Stimulated activated CD4-positive, alpha-beta T cell treated with anti-CD3 and anti-CD28 coated beads, TNF-alpha, amount 100 ng/mL, for 48 hours (primary cell): ENCODE measurements around the gene CLECL1.
"Not testable (repeated sequence)": the region's sequence is repeated elsewhere in the genome, so short reads cannot be mapped to it uniquely, and the experiment has no call there.

ENCODE experiments used
- DNase-seq, 3 donors: peaks; one replicate each; pipeline ENCODE4 v3.0.0-alpha.2; 2020; ENCODE audit warnings: low read depth in 3 of 3

The CLECL1 gene

GRCh38 chr12:9751204-9752144 is 18.6 kb upstream of the CLECL1 start:
- DNase-seq, result peak in 1 of 3 donors; percentile 53

- DNase-seq, result no peak
Measured at GRCh38 chr12:9750276-9751203, 17.6 kb upstream of the CLECL1 start.

DNA sequence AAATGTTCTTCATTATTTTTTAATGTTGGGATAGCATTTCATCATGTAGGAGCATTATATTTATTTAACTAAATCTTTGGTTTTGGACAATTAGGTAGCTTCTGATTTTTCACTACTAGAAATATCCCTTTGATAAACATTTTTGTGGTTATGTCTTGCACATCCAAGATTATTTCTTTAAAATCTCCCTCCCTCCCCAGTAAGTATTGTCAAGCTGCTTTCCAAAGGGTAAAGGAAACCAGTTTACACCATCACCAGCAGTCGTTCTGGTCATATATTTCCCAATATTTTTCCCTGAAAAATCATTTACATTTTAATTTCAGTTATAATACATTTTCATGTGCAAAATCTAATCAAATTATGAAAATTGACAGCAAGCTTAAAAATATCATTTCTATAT is 16.7 kb upstream of the CLECL1 start:
- DNase-seq, result no peak

GRCh38 chr12:9745199-9745598 is 12.3 kb upstream of the CLECL1 start:
- DNase-seq, result no peak

DNA sequence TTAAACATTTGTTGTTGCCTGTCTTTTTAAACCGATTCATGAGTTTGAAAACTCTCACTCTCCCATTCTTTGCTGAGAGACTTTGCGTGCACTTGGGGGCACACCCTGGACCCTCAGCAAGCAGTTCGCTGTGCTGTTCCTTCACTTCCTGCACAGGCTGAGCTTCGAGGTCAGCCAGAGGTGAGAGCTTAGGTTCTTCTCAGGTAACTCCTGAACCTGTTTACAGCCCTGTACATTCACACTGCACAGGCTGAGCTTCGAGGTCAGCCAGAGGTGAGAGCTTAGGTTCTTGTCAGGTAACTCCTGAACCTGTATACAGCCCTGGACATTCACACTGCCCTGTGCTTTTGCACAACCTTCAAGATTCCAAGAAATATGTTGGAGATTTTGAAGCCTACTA is 9.8 kb upstream of the CLECL1 start:
- no peak for DNase-seq

- peak; percentile 46 to 67 (median 47) for DNase-seq
Measured at GRCh38 chr12:9741726-9742125, 8.8 kb upstream of the CLECL1 start.

DNA sequence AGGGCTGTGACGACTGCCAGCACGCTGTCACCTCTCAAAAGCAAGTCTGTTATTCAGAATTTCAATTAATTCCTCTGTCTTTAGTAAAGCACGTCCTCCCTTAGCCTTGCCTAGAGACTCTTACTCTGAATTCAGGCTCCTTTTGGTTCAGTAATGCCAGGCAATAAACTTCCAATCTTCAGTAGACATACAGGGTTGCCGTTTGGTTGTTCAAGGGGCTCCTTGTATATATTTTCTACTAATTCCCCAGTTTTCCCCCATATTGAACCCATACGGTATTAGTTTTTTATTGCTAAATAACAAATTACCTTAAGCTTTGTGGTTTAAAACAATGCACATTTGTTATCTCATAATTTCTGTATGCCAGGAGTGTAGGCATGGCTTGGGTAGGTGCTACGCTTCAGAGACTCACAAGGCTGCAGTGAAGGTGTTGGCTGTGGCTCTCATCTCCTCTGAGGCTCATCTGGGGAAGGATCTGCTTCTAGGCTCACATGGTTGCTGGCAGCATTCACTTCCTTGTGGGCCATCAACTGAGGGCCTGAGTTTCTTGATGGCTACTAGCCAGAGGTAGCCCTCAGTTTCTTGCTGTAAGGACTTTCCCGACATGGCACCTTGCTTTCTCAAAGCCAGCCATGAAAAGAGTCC is 7.3 kb upstream of the CLECL1 start:
- no peak for DNase-seq

DNA sequence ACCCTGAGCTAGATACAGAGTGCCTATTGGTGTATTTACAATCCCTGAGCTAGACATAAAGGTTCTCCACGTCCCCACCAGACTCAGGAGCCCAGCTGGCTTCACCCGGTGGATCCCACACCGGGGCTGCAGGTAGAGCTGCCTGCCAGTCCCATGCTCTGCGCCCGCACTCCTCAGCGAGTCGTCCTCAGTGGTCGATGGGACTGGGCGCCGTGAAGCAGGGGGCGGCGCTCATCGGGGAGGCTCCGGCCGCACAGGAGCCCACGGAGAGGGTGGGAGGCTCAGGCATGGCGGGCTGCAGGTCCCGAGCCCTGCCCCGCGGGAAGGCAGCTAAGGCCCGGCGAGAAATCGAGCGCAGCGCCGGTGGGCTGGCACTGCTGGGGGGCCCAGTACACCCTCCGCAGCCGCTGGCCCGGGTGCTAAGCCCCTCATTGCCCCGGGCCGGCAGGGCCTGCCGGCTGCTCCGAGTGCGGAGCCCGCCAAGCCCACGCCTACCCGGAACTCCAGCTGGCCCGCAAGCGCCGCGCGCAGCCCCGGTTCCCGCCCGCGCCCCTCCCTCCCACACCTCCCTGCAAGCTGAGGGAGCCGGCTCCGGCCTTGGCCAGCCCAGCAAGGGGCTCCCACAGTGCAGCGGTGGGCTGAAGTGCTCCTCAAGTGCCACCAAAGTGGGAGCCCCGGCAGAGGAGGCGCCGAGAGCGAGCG is 6.7 kb upstream of the CLECL1 start:
- not testable (repeated sequence) for DNase-seq

- not testable (repeated sequence) for DNase-seq
Measured at GRCh38 chr12:9738905-9739304, 6.0 kb upstream of the CLECL1 start.

GRCh38 chr12:9736936-9737705 is 4.2 kb upstream of the CLECL1 start:
- DNase-seq, result no peak

DNA sequence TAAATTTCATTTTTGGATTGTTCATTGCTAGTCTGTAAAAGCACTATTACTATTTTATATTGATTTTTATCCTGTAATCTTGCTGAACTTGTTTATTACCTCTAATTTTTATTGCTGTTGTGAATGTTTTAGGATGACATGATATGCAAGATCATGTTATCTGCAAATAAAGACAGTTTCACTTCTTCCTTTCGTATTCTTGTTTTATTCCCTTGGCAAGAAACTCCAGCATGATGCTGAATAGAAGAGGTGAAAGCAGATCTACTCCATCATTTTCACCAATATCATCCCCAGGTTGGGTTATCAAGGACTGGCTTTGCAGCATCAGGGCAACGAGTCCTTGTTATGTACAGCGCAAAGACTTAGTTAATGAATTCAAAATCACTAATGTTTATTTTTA is 2.7 kb upstream of the CLECL1 start:
- DNase-seq, result no peak

DNA sequence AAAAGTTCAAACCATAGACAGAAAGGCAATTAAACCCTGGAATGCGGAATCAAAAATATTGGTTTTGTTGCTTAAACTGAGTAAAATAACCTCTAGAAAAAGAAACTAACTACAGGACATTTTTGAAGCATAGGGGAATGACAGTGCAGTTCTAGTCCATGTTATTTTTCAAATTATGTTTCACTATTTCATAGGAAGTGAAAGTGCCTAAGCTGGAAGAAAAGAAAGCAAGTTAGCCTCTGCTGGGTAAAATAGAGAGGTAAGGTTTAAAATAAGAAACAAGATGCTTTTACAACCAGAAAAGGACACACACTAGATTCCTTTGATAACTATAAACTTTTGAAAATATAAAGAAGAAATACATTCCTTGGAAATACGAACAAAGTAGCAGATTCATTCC is 1.1 kb downstream of the CLECL1 start:
- no peak for DNase-seq

DNA sequence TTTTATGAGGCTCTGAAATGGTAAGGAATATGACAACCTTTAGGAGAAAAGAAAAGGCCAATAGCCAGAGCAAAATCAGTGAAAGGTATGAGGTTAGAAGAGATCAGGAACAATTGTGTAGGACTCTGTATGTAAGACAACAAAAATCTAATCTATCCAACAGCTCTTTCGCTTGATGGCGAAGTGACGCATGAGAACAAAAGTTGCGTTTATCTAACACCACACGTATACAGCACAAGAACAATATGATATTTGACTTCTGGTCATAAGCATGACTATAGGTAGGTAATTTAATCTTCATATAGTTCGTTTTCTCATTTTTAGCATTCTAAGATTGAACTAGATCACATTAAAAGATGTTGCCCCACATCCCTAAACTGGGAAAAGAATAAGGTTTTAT is 1.5 kb downstream of the CLECL1 start:
- DNase-seq, result no peak

GRCh38 chr12:9730591-9730990 is 2.3 kb downstream of the CLECL1 start:
- no peak for DNase-seq

DNA sequence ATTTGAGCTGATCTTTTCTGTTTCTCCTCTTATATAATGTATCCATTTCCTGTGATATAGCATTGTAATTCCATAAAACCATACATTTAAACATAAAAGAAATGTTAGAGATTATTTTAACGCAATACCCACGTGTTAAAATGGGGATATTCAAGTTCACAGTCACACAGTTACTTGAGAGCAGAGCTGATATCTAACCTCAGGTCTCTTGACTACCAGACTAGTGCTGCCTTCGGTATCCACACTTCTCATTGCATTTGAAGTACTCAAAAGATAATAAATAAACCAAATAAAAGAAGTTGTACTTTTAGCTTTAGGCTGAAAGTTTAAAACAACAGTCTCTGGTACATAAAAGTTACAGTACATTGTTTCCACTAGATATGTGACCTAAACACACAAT is 2.9 kb downstream of the CLECL1 start:
- no peak for DNase-seq

DNA sequence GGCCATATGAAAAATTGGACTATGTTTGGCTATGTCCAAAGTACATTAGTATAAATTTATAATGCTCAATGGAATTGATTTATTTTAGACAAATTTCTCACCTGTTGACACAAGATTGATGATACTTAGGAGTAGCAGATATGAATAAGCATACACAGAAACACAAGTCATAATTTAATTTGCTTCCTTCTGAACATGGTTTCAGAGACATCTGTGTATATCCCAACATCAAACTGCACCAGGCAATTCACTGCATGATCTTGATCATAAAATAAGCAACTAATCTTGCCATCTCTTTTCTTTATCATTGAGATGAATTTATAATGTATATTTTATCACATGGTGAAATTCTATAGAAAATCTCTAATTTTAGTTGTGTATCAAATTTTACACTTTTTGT is 3.8 kb downstream of the CLECL1 start:
- DNase-seq, result no peak

GRCh38 chr12:9727813-9728212 is 5.1 kb downstream of the CLECL1 start:
- no peak for DNase-seq

DNA sequence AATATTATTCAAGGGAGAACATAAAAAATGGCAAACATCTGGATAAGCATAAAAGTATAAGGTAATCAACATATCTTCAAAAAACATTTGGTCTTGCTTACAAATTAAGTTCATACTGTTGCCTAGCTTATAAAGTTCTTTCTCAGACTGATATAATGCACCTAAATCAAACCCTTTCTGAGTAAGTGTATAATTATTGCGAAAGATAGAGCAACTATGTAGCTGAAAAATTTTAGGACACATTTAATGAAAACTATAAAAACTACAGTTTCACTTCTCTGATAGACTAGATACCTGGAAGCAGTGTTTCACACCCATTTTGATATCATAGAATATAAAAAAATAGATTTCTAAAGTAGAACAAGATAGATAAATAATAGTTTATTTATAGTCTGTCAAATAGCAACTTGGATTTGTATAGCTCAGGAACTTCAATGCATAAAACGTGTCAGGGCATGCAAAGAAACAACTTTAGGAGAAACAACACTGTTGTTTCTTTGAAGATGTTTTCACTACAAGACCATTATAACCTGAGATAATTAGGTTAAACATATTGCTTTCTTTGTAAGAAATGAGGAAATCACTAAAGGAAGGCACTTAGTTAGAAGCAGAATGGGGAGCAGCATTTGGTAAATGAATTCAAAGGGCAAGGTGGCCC is 7.6 kb downstream of the CLECL1 start:
- DNase-seq, result no peak

DNA sequence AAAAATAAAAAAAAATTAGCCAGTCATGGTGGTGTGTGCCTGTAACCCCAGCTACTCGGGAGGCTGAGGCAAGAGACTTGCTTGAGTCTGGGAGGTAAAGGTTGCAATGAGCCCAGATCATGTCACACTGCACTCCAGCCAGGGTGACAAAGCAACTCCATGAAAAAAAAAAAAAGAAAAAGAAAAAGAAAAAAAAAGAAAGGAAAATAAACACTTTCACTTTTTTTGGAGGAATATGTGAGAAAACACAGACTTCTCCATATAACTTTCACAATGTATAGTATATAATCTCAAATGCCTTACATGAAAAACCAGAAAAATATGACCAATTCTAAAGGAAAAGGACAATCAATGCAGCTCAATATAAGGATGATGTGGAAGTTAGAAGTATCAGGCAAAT is 8.9 kb downstream of the CLECL1 start:
- DNase-seq, result no peak

- no peak for DNase-seq
Measured at GRCh38 chr12:9721394-9722092, 11.4 kb downstream of the CLECL1 start.
